DMS153 (cell line): Measurements from ENCODE around the gene UBAP1.
"Not testable (repeated sequence)": the region's sequence is repeated elsewhere in the genome, so short reads cannot be mapped to it uniquely, and the experiment has no call there.

ENCODE experiments used
- DNase-seq: peaks from one replicate; lab custom pipeline; 2025; lab: John Stamatoyannopoulos, UW

UBAP1 gene

GRCh38 chr9:34224349-34224748, 45.5 kb downstream of the UBAP1 start:
- no peak for DNase-seq

- DNase-seq = not testable (repeated sequence)
These were observed 47.4 kb downstream of the UBAP1 start for GRCh38 chr9:34226144-34226760.

- DNase-seq = no peak
These were observed 48.6 kb downstream of the UBAP1 start for GRCh38 chr9:34227445-34227844.

GRCh38 chr9:34230556-34230955, 51.7 kb downstream of the UBAP1 start:
- no peak for DNase-seq

GRCh38 chr9:34232201-34232600, 53.4 kb downstream of the UBAP1 start:
- DNase-seq = no peak

- no peak for DNase-seq
These were observed 54.8 kb downstream of the UBAP1 start for GRCh38 chr9:34233672-34234071.

GRCh38 chr9:34237836-34238235, 59.0 kb downstream of the UBAP1 start:
- no peak for DNase-seq

GRCh38 chr9:34240006-34240405, 61.2 kb downstream of the UBAP1 start:
- DNase-seq = no peak

GRCh38 chr9:34242830-34243229, 64.0 kb downstream of the UBAP1 start:
- no peak for DNase-seq

GRCh38 chr9:34245212-34245611, 66.4 kb downstream of the UBAP1 start:
- not testable (repeated sequence) for DNase-seq

GRCh38 chr9:34246453-34246852, 67.6 kb downstream of the UBAP1 start:
- no peak for DNase-seq

- DNase-seq = not testable (repeated sequence)
These were observed 68.9 kb downstream of the UBAP1 start for GRCh38 chr9:34247782-34248181.

- DNase-seq = no peak
These were observed 70.4 kb downstream of the UBAP1 start for GRCh38 chr9:34249274-34249673.

GRCh38 chr9:34250721-34251120, 71.9 kb downstream of the UBAP1 start:
- DNase-seq = no peak

GRCh38 chr9:34252016-34252415, 73.2 kb downstream of the UBAP1 start:
- DNase-seq = no peak

- DNase-seq = peak; percentile 27
These were observed 74.0 kb downstream of the UBAP1 start for GRCh38 chr9:34252670-34253459.

GRCh38 chr9:34253460-34253837, 74.6 kb downstream of the UBAP1 start:
- no peak for DNase-seq

GRCh38 chr9:34254141-34254913, 75.5 kb downstream of the UBAP1 start:
- no peak for DNase-seq

- no peak for DNase-seq
These were observed 76.4 kb downstream of the UBAP1 start for GRCh38 chr9:34254966-34255825.

GRCh38 chr9:34256104-34256503, 77.3 kb downstream of the UBAP1 start:
- DNase-seq = no peak

GRCh38 chr9:34256987-34257585, 78.2 kb downstream of the UBAP1 start:
- no peak for DNase-seq

- no peak for DNase-seq
These were observed 80.5 kb downstream of the UBAP1 start for GRCh38 chr9:34259315-34259714.
